GM23338 (cell line): ENCODE data around the gene CIAO1. TPM values are rescaled to one million over a fixed set of nuclear protein-coding genes. Genes with fewer than 3 reads are reported as not detected.

Source experiments
- ATAC-seq: fragments of 200-7000 bp; cut with Tn5 transposase; 3 replicates; pipeline ENCODE4 v1.9.1; 2020
- DNase-seq: peaks from one replicate; pipeline ENCODE4 v3.0.0-alpha.2; 2015; ENCODE audit warnings: low spot score
- H2AFZ ChIP-seq: fragments of 200-600 bp; sonication (generic); 2 replicates; pipeline ENCODE4 v1.8.0; 2016; ENCODE audit warnings: antibody characterized with exemption, mild to moderate bottlenecking, moderate library complexity
- H3F3A ChIP-seq: fragments of 200-600 bp; sonication (generic); replicated peaks from 2 replicates; pipeline ENCODE4 v1.8.0; 2017; ENCODE audit warnings: antibody characterized with exemption, mixed run types, low read depth
- H3K27ac ChIP-seq: fragments of 200-600 bp; sonication (generic); 2 replicates; pipeline ENCODE4 v1.6.1; 2016; ENCODE audit warnings: low read depth
- H3K27me3 ChIP-seq: fragments of 200-600 bp; sonication (generic); 2 replicates; pipeline ENCODE4 v1.8.0; 2016; ENCODE audit warnings: mild to moderate bottlenecking, mixed run types, moderate library complexity; ENCODE audit not compliant: insufficient read depth
- H3K36me3 ChIP-seq: fragments of 200-600 bp; sonication (generic); 2 replicates; pipeline ENCODE4 v1.8.0; 2016; ENCODE audit warnings: mild to moderate bottlenecking; ENCODE audit not compliant: insufficient read depth
- H3K4me1 ChIP-seq: fragments of 200-600 bp; sonication (generic); 2 replicates; pipeline ENCODE4 v1.8.0; 2016; ENCODE audit warnings: mild to moderate bottlenecking, moderate library complexity; ENCODE audit not compliant: insufficient read depth
- H3K4me2 ChIP-seq: fragments of 200-600 bp; sonication (generic); 2 replicates; pipeline ENCODE4 v1.7.1; 2017; ENCODE audit warnings: mixed run types
- H3K4me3 ChIP-seq: fragments of 200-600 bp; sonication (generic); 2 replicates; pipeline ENCODE4 v1.6.1; 2016; ENCODE audit warnings: mixed run types
- H3K79me2 ChIP-seq: fragments of 200-600 bp; sonication (generic); replicated peaks from 2 replicates; pipeline ENCODE4 v1.8.0; 2017; ENCODE audit warnings: mild to moderate bottlenecking; ENCODE audit not compliant: insufficient read depth
- H3K9me2 ChIP-seq: fragments of 200-600 bp; sonication (generic); 2 replicates; pipeline ENCODE4 v1.8.0; 2017; ENCODE audit not compliant: insufficient read depth
- H4K20me1 ChIP-seq: fragments of 200-600 bp; sonication (generic); replicated peaks from 2 replicates; pipeline ENCODE4 v1.8.0; 2017; ENCODE audit warnings: mild to moderate bottlenecking; ENCODE audit not compliant: insufficient read depth
- H3K27ac Mint-ChIP-seq: 2 replicates; pipeline ENCODE4 v1.8.0; 2020; ENCODE audit warnings: inconsistent platforms, mild to moderate bottlenecking, moderate library complexity, mixed read lengths
- H3K27me3 Mint-ChIP-seq: 3 replicates; pipeline ENCODE4 v1.8.0; 2022; ENCODE audit warnings: low read depth, mild to moderate bottlenecking, moderate library complexity, mixed read lengths, inconsistent platforms; ENCODE audit not compliant: insufficient read depth, poor library complexity
- H3K36me3 Mint-ChIP-seq: 3 replicates; pipeline ENCODE4 v1.8.0; 2021; ENCODE audit warnings: low read depth, mild to moderate bottlenecking, inconsistent platforms, moderate library complexity, mixed read lengths
- H3K4me1 Mint-ChIP-seq: 3 replicates; pipeline ENCODE4 v1.8.0; 2020; ENCODE audit warnings: mild to moderate bottlenecking, inconsistent platforms, mixed read lengths
- H3K4me3 Mint-ChIP-seq: 3 replicates; pipeline ENCODE4 v1.8.0; 2021; ENCODE audit warnings: moderate library complexity, mild to moderate bottlenecking, inconsistent platforms, mixed read lengths
- H3K9me3 Mint-ChIP-seq: 3 replicates; pipeline ENCODE4 v1.8.0; 2020; ENCODE audit warnings: moderate library complexity, mild to moderate bottlenecking, inconsistent platforms, mixed read lengths
- EZH2 ChIP-seq: fragments of 200-600 bp; sonication (generic); IDR thresholded peaks from one replicate; pipeline ENCODE4 v1.8.0; 2017; ENCODE audit warnings: antibody characterized with exemption, mild to moderate bottlenecking, low read depth; ENCODE audit not compliant: unreplicated experiment
- NANOG ChIP-seq: IDR thresholded peaks from 2 replicates; pipeline ENCODE4 v1.6.1; 2016; ENCODE audit warnings: antibody characterized with exemption, borderline replicate concordance
- ZNF114 ChIP-seq: fragments of 250-450 bp; sonication (Bioruptor Pico); IDR thresholded peaks from 2 replicates; pipeline ENCODE4 v1.5.0; 2020; ENCODE audit warnings: mild to moderate bottlenecking, moderate library complexity
- ZNF331 ChIP-seq: fragments of 250-450 bp; sonication (Bioruptor Pico); IDR thresholded peaks from 2 replicates; pipeline ENCODE4 v1.5.0; 2020; ENCODE audit warnings: low read depth, mild to moderate bottlenecking, moderate library complexity
- ZNF462 ChIP-seq: fragments of 250-450 bp; sonication (Bioruptor Pico); IDR thresholded peaks from 2 replicates; pipeline ENCODE4 v1.5.0; 2020; ENCODE audit warnings: mild to moderate bottlenecking, moderate library complexity
- polyA plus RNA-seq: library from polyadenylated mRNA; unstranded; fragments of >200 nt; fragmentation: Nextera tagmentation; extraction: Ambion mirVana; gene quantifications from 2 replicates; pipeline ENCODE4 v1.2.1, GENCODE V29; 2016
- total RNA-seq: library from RNA; depleted of rRNA; stranded (reverse); fragments of >200 nt; shearing (Covaris generic); gene quantifications from 2 replicates; pipeline ENCODE4 v1.2.3, GENCODE V29; 2014
- TF ChIP-seq, protein P1 (sequence below): IDR thresholded peaks from one replicate; pipeline ENCODE4 v1.6.1; 2018; ENCODE audit warnings: antibody characterized with exemption; ENCODE audit not compliant: unreplicated experiment

Gene CIAO1
- total and polyA plus RNA-seq, 2 experiments from 2014 or later, result 48.8 to 119 TPM

DNA sequence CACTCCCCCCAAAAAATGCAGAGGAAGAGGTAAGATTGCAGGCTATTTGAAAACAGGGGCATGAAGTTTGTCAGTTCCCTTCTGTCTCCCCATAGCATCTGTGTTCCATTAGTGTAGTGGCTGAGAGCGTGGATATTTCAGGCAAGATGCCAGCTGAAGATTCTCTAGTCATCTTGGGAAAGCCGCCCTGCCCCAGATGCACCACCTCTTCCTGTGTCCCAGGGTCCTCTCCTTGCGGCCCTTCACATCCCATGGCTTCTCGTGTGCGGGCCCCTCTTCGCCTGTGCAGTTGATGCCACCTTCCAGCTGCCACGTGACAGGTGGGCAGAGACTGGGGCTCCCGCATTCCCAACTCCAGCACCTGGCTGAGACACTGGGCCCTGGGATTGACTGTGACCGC, 16.4 kb upstream of the CIAO1 start (continued):
- no peak for TF ChIP-seq ZNF462 (CRISPR knock-in tag)
- TF ChIP-seq ZNF114, result no peak
- TF ChIP-seq, protein P1, sequence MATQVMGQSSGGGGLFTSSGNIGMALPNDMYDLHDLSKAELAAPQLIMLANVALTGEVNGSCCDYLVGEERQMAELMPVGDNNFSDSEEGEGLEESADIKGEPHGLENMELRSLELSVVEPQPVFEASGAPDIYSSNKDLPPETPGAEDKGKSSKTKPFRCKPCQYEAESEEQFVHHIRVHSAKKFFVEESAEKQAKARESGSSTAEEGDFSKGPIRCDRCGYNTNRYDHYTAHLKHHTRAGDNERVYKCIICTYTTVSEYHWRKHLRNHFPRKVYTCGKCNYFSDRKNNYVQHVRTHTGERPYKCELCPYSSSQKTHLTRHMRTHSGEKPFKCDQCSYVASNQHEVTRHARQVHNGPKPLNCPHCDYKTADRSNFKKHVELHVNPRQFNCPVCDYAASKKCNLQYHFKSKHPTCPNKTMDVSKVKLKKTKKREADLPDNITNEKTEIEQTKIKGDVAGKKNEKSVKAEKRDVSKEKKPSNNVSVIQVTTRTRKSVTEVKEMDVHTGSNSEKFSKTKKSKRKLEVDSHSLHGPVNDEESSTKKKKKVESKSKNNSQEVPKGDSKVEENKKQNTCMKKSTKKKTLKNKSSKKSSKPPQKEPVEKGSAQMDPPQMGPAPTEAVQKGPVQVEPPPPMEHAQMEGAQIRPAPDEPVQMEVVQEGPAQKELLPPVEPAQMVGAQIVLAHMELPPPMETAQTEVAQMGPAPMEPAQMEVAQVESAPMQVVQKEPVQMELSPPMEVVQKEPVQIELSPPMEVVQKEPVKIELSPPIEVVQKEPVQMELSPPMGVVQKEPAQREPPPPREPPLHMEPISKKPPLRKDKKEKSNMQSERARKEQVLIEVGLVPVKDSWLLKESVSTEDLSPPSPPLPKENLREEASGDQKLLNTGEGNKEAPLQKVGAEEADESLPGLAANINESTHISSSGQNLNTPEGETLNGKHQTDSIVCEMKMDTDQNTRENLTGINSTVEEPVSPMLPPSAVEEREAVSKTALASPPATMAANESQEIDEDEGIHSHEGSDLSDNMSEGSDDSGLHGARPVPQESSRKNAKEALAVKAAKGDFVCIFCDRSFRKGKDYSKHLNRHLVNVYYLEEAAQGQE, result no peak
- TF ChIP-seq NANOG, result no peak
- TF ChIP-seq ZNF331 (CRISPR knock-in tag), result no peak

- no peak for TF ChIP-seq EZH2
- no peak overlapping the region for H3K27ac ChIP-seq
- no peaks in the 10 kb centered on the region for H3F3A ChIP-seq
- H3K27me3 ChIP-seq, result no peaks in the 10 kb centered on the region
- H3K9me3 Mint-ChIP-seq, result no peaks in the 10 kb centered on the region; the same call in 1 of the 3 replicates
- H3K36me3 Mint-ChIP-seq, result peaks cover 24% of the 10 kb centered on the region
- no peaks in the 10 kb centered on the region for H3K4me1 ChIP-seq
- peaks cover 3% of the 10 kb centered on the region; the same call in 1 of the 2 replicates for H3K36me3 ChIP-seq
- H4K20me1 ChIP-seq, result no peaks in the 10 kb centered on the region
- no peak for DNase-seq
- H3K79me2 ChIP-seq, result no peaks in the 10 kb centered on the region
- no peak overlapping the region for H2AFZ ChIP-seq
- peaks cover 3% of the 10 kb centered on the region; the same call in 1 of the 3 replicates for H3K4me1 Mint-ChIP-seq
- no peak overlapping the region for H3K4me3 Mint-ChIP-seq
- no peak overlapping the region for H3K4me2 ChIP-seq
- ATAC-seq, result no peak
- H3K27me3 Mint-ChIP-seq, result peaks cover 4% of the 10 kb centered on the region
- no peak overlapping the region for H3K4me3 ChIP-seq
- H3K9me2 ChIP-seq, result no peaks in the 10 kb centered on the region
- no peak overlapping the region for H3K27ac Mint-ChIP-seq
These were observed 15.8 kb upstream of the CIAO1 start for GRCh38 chr2:96250188-96250587.
